CD8-positive, alpha-beta memory T cell (primary cell): ENCODE data around the gene ZFAND5. TPM values are rescaled to one million over a fixed set of nuclear protein-coding genes. Genes with fewer than 3 reads are reported as not detected.

Experiments
- CTCF ChIA-PET: fragments of 350-600 bp; sonication (Branson Sonifier 250); formaldehyde crosslinking; loops from one replicate; lab custom pipeline; 2021; ENCODE audit warnings: antibody characterized with exemption; lab: Charles Lee
- POLR2A ChIA-PET: fragments of 350-600 bp; sonication (Branson Sonifier 250); formaldehyde crosslinking; loops from one replicate; lab custom pipeline; 2021; ENCODE audit warnings: antibody characterized with exemption; lab: Charles Lee
- DNase-seq, 5 donors: peaks; one replicate each; pipeline versions ENCODE4 v3.0.0 to v3.0.0-alpha.2; 2020 to 2022; ENCODE audit warnings: mixed read lengths in 1 of 5
- H3K27ac ChIP-seq: one replicate; pipeline ENCODE4 v1.7.0; 2013; ENCODE audit warnings: low read depth, mild to moderate bottlenecking, low read length, moderate library complexity
- H3K27me3 ChIP-seq: 2 replicates; pipeline ENCODE4 v1.7.0; 2013; ENCODE audit warnings: low read length, mild to moderate bottlenecking; ENCODE audit not compliant: insufficient read depth, poor library complexity, severe bottlenecking
- H3K36me3 ChIP-seq: 2 replicates; pipeline ENCODE4 v1.7.0; 2013; ENCODE audit warnings: mild to moderate bottlenecking, low read length, moderate library complexity; ENCODE audit not compliant: insufficient read depth
- H3K4me1 ChIP-seq: 2 replicates; pipeline ENCODE4 v1.7.0; 2013; ENCODE audit warnings: mild to moderate bottlenecking, low read length, moderate library complexity; ENCODE audit not compliant: insufficient read depth
- H3K4me3 ChIP-seq: 2 replicates; pipeline ENCODE4 v1.7.0; 2013; ENCODE audit warnings: mild to moderate bottlenecking, low read length
- H3K9me3 ChIP-seq: 2 replicates; pipeline ENCODE4 v1.7.0; 2013; ENCODE audit warnings: mild to moderate bottlenecking, low read length
- H3K27ac Mint-ChIP-seq, 8 donors: one replicate each; pipeline ENCODE4 v1.8.0; 2020 to 2021; ENCODE audit warnings: mixed read lengths in 8 of 8, mild to moderate bottlenecking in 6 of 8, inconsistent platforms in 3 of 8, moderate library complexity in 3 of 8
- H3K27me3 Mint-ChIP-seq, 2 donors: one replicate each; pipeline ENCODE4 v1.8.0; 2020 to 2021; ENCODE audit warnings: mixed read lengths in 2 of 2, mild to moderate bottlenecking in 1 of 2, moderate library complexity in 1 of 2
- H3K36me3 Mint-ChIP-seq, 3 donors: one replicate each; pipeline ENCODE4 v1.8.0; 2020 to 2021; ENCODE audit warnings: mixed read lengths in 3 of 3, inconsistent platforms in 1 of 3, mild to moderate bottlenecking in 1 of 3
- H3K4me1 Mint-ChIP-seq, 3 donors: one replicate each; pipeline ENCODE4 v1.8.0; 2020 to 2021; ENCODE audit warnings: mixed read lengths in 3 of 3, inconsistent platforms in 1 of 3, mild to moderate bottlenecking in 1 of 3
- H3K4me3 Mint-ChIP-seq, 7 donors: one replicate each; pipeline ENCODE4 v1.8.0; 2020 to 2021; ENCODE audit warnings: mixed read lengths in 7 of 7, mild to moderate bottlenecking in 6 of 7, moderate library complexity in 4 of 7, inconsistent platforms in 2 of 7
- H3K9me3 Mint-ChIP-seq, 5 donors: one replicate each; pipeline ENCODE4 v1.8.0; 2020 to 2022; ENCODE audit warnings: mixed read lengths in 5 of 5, mild to moderate bottlenecking in 3 of 5, moderate library complexity in 2 of 5, inconsistent platforms in 1 of 5
- polyA plus RNA-seq: library from polyadenylated mRNA; unstranded; fragments of 300-500 nt; fragmentation: Illumina TruSeq; gene quantifications from one replicate; pipeline ENCODE4 v1.2.3, GENCODE V29; 2021
- total RNA-seq, 2 experiments: library from RNA; stranded (reverse); gene quantifications; one replicate each; pipeline ENCODE4 v1.2.3, GENCODE V29; 2021

The ZFAND5 gene
- total and polyA plus RNA-seq, 3 experiments from 2014 or later: 82.4 to 98.8 (median 91.0) TPM

DNA sequence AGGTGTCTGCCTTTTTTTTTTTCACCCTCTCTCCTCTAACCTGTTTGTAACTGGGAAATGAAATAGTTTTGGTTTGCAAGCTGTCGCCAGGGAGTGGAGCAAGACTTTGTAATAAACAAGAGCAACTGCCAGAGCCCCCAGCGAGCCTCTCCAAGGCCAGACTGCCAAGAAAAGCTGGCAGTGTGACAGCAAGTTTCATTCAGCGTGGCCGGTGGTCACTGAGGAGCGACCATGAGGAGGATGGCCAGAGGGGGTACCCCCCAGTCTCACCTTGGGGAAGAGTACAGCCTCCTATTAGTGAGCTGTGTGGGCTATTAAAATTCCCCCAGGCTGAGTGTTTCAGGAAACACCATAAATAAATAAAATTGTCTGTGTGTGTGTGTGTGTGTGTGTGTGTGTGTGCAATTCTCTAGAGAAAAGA lies 49.9 kb downstream of the ZFAND5 start:
- no peak for DNase-seq
- Histone ChIP-seq H3K27me3 (no peaks in the 10 kb centered on the region), H3K4me1 (no peaks in the 10 kb centered on the region), H3K27ac (no peak overlapping the region), H3K9me3 (no peaks in the 10 kb centered on the region), H3K4me3 (no peak overlapping the region), H3K36me3 (no peaks in the 10 kb centered on the region)
- Mint-ChIP-seq H3K9me3 (no peaks in the 10 kb centered on the region), H3K4me3 (no peak overlapping the region), H3K27ac (no peak overlapping the region), H3K27me3 (peaks cover 0 to 3% of the 10 kb centered on the region in 2 donors), H3K4me1 (no peaks in the 10 kb centered on the region), H3K36me3 (no peaks in the 10 kb centered on the region)
- ChIA-PET CTCF (no interaction called here), POLR2A (no interaction called here)

DNA sequence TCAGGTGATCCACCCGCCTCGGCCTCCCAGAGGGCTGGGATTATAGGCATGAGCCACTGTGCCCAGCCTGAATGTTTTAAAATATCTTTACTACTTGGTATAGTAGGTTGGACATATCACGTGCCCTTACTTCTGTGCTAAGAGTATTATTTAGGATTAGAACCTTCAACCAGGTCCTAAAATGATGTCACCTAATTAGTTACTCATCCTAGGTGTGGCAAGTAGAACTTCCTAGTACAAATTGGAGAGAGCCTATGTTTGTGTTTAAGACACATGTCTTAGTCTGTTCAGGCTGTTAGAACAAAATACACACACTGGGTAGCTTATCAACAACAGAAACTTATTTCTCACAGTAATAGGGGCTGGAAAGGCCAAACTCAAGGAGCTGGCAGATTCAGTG lies 51.5 kb downstream of the ZFAND5 start:
- no peaks in the 10 kb centered on the region for H3K36me3 ChIP-seq
- ChIA-PET CTCF (no interaction called here), POLR2A (interaction anchor here (0.7 kb wide), 1 partner anchor 283 kb away, joined by 3 read pairs; no protein-coding TSS in a partner anchor)
- H3K4me3 Mint-ChIP-seq: no peak overlapping the region
- H3K9me3 Mint-ChIP-seq: no peaks in the 10 kb centered on the region
- no peaks in the 10 kb centered on the region for H3K9me3 ChIP-seq
- no peak for DNase-seq
- no peaks in the 10 kb centered on the region for H3K4me1 ChIP-seq
- peaks cover 0 to 3% of the 10 kb centered on the region in 2 donors for H3K27me3 Mint-ChIP-seq
- H3K4me1 Mint-ChIP-seq: peaks cover 0 to 5% (median 0%) of the 10 kb centered on the region in 3 donors
- no peaks in the 10 kb centered on the region for H3K27me3 ChIP-seq
- peak overlapping the region in 1 of 8 donors; percentile 27 for H3K27ac Mint-ChIP-seq
- no peaks in the 10 kb centered on the region for H3K36me3 Mint-ChIP-seq
- no peak overlapping the region for H3K27ac ChIP-seq
- H3K4me3 ChIP-seq: no peak overlapping the region

DNA sequence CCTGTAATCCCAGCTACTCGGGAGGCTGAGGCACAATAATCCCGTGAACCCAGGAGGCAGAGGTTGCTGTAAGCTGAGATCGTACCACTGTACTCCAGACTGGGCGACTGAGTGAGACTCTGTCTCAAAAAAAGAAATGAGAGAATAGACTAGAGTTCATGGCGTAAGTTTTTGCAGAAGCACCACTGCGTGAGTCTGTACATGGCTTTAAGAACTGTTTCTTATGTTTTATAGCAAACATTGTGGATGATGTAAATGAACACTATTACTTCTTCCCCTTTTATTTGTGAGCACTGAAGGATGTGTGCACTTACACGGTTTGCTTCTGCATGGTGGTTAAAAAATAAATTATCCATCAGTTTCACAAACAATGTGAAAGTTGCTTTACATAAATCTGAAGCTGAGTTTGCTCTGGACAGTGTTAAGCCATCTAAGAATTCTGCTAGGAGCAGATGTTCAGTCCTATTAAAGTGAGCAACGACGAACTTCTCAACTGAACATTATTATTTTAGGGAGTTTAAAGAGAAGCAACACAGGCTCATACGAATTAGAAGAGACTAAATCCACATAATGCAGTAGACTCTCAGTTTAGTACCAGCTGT lies 52.5 kb downstream of the ZFAND5 start:
- Histone ChIP-seq H3K27ac (no peak overlapping the region), H3K9me3 (no peaks in the 10 kb centered on the region), H3K27me3 (no peaks in the 10 kb centered on the region), H3K36me3 (no peaks in the 10 kb centered on the region), H3K4me3 (no peak overlapping the region), H3K4me1 (no peaks in the 10 kb centered on the region)
- Mint-ChIP-seq H3K27ac (no peak overlapping the region), H3K27me3 (peaks cover 0 to 4% of the 10 kb centered on the region in 2 donors), H3K4me3 (no peak overlapping the region), H3K9me3 (no peaks in the 10 kb centered on the region), H3K36me3 (peaks cover 0 to 3% (median 2%) of the 10 kb centered on the region in 3 donors), H3K4me1 (peaks cover 0 to 5% (median 0%) of the 10 kb centered on the region in 3 donors)
- no peak for DNase-seq
- CTCF ChIA-PET: interaction anchor here (0.6 kb wide), 1 partner anchor 244 kb away, joined by 3 read pairs; no protein-coding TSS in a partner anchor
- POLR2A ChIA-PET: no interaction called here

DNA sequence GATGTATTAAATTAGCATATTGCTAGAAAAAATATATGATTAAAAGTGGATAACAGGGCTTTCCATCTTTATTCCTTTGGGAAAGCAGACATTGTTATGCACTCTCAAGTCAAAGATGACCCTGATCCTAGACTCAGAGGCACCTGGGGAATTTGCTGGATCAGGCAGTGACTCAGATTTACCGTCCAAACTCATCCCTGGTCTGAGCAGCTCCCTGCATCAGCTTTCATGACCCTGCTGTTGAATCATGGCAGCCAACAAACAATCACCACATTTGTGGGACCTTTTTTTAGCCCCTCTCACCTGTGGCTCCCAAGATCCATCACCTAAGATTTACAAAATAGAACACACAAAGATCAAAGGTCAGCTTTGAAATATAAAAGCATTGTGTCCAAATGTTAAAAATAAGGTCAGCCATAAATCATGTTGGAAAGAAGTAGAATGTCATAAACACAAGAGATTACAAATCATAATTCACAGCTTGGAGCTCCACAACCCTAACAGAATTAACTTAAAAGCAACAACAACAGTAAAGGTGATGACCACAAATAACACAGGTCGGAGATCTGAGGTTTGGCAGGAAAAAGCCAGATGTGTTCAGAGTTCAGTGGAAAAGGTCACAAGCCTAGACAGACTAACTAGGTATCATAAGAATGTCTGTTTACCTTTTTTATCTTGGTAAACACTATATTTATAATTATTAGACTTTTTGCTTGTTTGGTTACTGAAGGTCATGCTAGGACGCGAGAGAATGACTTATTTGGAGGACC lies 55.5 kb downstream of the ZFAND5 start:
- Mint-ChIP-seq H3K27ac (no peak overlapping the region), H3K27me3 (peaks cover 0 to 4% of the 10 kb centered on the region in 2 donors), H3K4me3 (peak overlapping the region in 1 of 7 donors; percentile 12), H3K36me3 (peaks cover 0 to 3% (median 2%) of the 10 kb centered on the region in 3 donors), H3K9me3 (no peaks in the 10 kb centered on the region), H3K4me1 (peaks cover 8 to 13% (median 8%) of the 10 kb centered on the region in 3 donors)
- Histone ChIP-seq H3K4me1 (peaks cover 5% of the 10 kb centered on the region), H3K9me3 (no peaks in the 10 kb centered on the region), H3K27ac (no peak overlapping the region), H3K27me3 (no peaks in the 10 kb centered on the region), H3K36me3 (no peaks in the 10 kb centered on the region), H3K4me3 (no peak overlapping the region)
- DNase-seq: no peak
- CTCF ChIA-PET: no interaction called here
- POLR2A ChIA-PET: no interaction called here

DNA sequence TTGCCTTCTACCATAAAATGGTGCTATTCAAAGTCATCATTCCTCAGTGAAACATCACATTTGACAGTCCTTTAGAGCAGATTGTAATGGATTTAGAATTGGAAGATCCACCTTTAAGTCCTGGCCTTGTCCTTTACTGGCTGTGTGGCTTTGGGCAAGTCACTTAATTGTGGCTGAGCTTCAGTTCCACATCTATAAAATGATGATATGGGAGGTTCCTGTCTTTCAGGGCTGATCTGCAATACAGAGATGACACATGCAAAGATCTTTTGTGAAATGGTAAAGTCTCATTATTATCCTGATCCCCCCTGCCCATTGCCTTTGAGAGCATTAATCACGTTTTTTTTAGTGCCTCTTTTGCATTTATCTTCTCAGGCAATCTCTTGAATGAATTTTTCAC lies 58.2 kb downstream of the ZFAND5 start:
- DNase-seq: no peak
- no peaks in the 10 kb centered on the region for H3K9me3 Mint-ChIP-seq
- peaks cover 0 to 3% (median 2%) of the 10 kb centered on the region in 3 donors for H3K36me3 Mint-ChIP-seq
- peaks cover 0 to 4% of the 10 kb centered on the region in 2 donors for H3K27me3 Mint-ChIP-seq
- H3K4me1 Mint-ChIP-seq: peaks cover 9 to 16% (median 10%) of the 10 kb centered on the region in 3 donors
- ChIA-PET POLR2A (no interaction called here), CTCF (no interaction called here)
- no peak overlapping the region for H3K4me3 Mint-ChIP-seq
- Histone ChIP-seq H3K27me3 (no peaks in the 10 kb centered on the region), H3K4me1 (peaks cover 5% of the 10 kb centered on the region), H3K9me3 (no peaks in the 10 kb centered on the region), H3K4me3 (no peak overlapping the region), H3K36me3 (no peaks in the 10 kb centered on the region), H3K27ac (no peak overlapping the region)
- no peak overlapping the region for H3K27ac Mint-ChIP-seq

DNA sequence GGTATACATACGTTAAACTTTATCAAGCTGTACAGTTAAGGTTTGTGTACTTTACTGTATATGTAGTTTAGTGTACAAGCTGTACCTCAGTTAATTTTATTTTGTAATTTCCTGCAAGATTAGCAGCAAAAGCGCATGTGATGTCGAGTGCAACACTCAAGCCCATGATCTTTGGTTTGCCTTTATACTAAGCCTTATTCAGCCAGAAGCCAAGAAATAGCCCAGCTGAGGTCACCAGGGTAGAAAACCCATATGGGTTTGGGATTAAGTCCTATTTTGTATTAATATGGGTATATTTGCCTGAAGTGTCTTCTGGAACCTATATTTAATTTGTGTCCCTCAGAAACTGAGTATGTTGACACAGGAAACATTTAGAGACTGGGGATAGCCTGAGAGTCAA lies 59.3 kb downstream of the ZFAND5 start:
- CTCF ChIA-PET: no interaction called here
- H3K36me3 Mint-ChIP-seq: peaks cover 0 to 3% (median 2%) of the 10 kb centered on the region in 3 donors
- Histone ChIP-seq H3K36me3 (no peaks in the 10 kb centered on the region), H3K9me3 (no peaks in the 10 kb centered on the region), H3K27me3 (no peaks in the 10 kb centered on the region), H3K4me3 (no peak overlapping the region), H3K4me1 (peaks cover 5% of the 10 kb centered on the region), H3K27ac (no peak overlapping the region)
- no peak for DNase-seq
- no peaks in the 10 kb centered on the region for H3K9me3 Mint-ChIP-seq
- peaks cover 11 to 17% (median 17%) of the 10 kb centered on the region in 3 donors for H3K4me1 Mint-ChIP-seq
- H3K27me3 Mint-ChIP-seq: peaks cover 0 to 4% of the 10 kb centered on the region in 2 donors
- peak overlapping the region in 2 of 8 donors; percentile 4 to 45 for H3K27ac Mint-ChIP-seq
- H3K4me3 Mint-ChIP-seq: peak overlapping the region in 2 of 7 donors; percentile 10 to 61
- POLR2A ChIA-PET: no interaction called here

DNA sequence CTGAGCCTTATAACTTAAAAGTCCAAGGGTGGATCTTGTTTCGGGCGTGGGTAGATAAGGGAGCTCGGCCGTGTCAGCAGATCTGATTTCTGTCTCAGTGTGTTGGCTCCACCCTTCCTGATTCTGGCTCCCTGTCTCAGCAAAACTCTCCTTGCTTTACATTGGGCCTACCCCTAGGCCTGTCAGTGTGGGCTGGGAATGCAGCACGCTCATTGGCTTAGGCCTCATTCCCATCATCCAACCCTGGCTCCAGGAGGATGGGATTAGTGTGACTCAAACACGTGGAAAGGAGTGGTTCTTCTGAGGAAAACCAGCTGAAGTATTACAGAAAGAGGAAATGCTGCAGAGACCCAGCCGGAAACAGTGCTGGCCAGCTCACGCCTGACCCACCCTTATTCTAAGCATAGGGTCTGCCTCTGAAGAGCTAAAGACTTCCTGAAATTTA lies 59.9 kb downstream of the ZFAND5 start:
- POLR2A ChIA-PET: no interaction called here
- Mint-ChIP-seq H3K27ac (peak overlapping the region in 5 of 8 donors; percentile 4 to 88 (median 45)), H3K27me3 (peaks cover 0 to 4% of the 10 kb centered on the region in 2 donors)

DNA sequence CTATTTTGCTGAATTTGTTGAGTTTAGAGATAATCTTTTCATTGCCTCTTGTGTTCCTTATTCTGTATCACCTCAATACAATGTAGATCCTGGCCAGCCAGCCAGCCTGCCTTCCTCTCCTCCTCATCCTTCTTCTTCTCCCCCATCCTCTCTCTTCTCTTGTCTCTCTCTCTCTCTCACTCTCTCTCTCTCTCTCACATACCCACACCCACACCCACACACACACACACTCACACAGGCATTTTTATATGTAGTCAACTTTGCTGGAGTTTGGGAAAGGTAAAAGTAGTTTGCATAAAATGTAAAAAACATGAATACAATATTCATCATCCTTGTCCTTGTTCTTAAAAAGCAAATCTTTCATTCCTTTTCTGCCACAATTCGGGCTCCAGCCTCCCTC lies 60.5 kb downstream of the ZFAND5 start:
- no peak for DNase-seq
- ChIA-PET POLR2A (no interaction called here), CTCF (no interaction called here)
- Mint-ChIP-seq H3K9me3 (no peaks in the 10 kb centered on the region), H3K27ac (peak overlapping the region in 5 of 8 donors; percentile 1 to 57 (median 26)), H3K4me3 (peak overlapping the region in 2 of 7 donors; percentile 10 to 44), H3K27me3 (peaks cover 0 to 4% of the 10 kb centered on the region in 2 donors), H3K4me1 (peaks cover 12 to 22% (median 21%) of the 10 kb centered on the region in 3 donors), H3K36me3 (peaks cover 0 to 3% (median 2%) of the 10 kb centered on the region in 3 donors)
- H3K36me3 ChIP-seq: no peaks in the 10 kb centered on the region
- H3K27me3 ChIP-seq: no peaks in the 10 kb centered on the region
- no peak overlapping the region for H3K27ac ChIP-seq
- no peak overlapping the region for H3K4me3 ChIP-seq
- peaks cover 5% of the 10 kb centered on the region for H3K4me1 ChIP-seq
- no peaks in the 10 kb centered on the region for H3K9me3 ChIP-seq

More for the DNA sequence above, 59.9 kb downstream of the ZFAND5 start:
- H3K27ac ChIP-seq: no peak overlapping the region
- no peaks in the 10 kb centered on the region for H3K9me3 Mint-ChIP-seq
- no peaks in the 10 kb centered on the region for H3K9me3 ChIP-seq
- peak overlapping the region in 5 of 7 donors; percentile 10 to 61 (median 47) for H3K4me3 Mint-ChIP-seq
- H3K4me3 ChIP-seq: no peak overlapping the region
- peaks cover 15 to 22% (median 21%) of the 10 kb centered on the region in 3 donors for H3K4me1 Mint-ChIP-seq
- no peaks in the 10 kb centered on the region for H3K27me3 ChIP-seq
- no peaks in the 10 kb centered on the region for H3K36me3 ChIP-seq
- DNase-seq: no peak
- CTCF ChIA-PET: no interaction called here
- H3K36me3 Mint-ChIP-seq: peaks cover 0 to 3% (median 2%) of the 10 kb centered on the region in 3 donors
- peaks cover 5% of the 10 kb centered on the region for H3K4me1 ChIP-seq
